Right forelimb (tissue), 1 donor: Measurements from ENCODE around the gene C16orf92.

Source experiments
- DNase-seq: peaks from one replicate; pipeline ENCODE4 v3.0.0-alpha.2; 2018

Gene C16orf92

DNA sequence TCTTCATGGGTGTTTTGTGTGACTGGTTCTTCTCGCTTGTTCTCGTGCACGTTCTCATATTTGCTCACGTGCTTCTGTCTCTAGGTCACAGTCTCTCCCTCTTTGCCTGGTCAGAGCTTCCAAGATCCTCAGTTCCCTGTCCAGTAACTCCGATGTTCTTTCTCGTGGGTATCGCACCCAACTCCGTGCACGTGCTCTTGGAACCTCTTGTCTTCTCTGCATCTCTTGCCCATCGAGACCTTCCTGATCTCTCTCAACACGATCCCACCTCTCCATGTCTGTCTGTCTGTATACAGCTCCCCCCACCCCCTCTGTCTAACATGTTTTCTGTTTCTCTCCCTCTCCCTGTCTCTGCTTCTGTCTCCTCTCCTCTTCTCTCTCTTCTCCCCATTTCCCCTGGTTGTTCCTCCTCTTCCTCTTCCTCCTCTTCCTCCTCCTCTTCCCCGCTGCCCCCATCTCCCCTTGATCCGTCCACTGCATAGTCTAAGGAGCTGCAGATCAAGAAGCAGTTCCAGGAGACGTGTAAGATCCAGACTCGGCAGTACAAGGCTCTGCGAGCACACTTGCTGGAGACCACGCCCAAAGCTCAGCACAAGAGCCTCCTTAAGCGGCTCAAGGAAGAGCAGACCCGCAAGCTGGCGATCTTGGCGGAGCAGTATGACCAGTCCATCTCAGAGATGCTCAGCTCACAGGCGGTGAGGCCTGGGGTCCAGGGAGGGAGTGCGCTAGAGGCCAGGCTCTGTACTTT, 33.7 kb upstream of the C16orf92 start:
- DNase-seq: no peak

- no peak for DNase-seq
Measured at GRCh38 chr16:29990034-29990433, 33.0 kb upstream of the C16orf92 start.

DNA sequence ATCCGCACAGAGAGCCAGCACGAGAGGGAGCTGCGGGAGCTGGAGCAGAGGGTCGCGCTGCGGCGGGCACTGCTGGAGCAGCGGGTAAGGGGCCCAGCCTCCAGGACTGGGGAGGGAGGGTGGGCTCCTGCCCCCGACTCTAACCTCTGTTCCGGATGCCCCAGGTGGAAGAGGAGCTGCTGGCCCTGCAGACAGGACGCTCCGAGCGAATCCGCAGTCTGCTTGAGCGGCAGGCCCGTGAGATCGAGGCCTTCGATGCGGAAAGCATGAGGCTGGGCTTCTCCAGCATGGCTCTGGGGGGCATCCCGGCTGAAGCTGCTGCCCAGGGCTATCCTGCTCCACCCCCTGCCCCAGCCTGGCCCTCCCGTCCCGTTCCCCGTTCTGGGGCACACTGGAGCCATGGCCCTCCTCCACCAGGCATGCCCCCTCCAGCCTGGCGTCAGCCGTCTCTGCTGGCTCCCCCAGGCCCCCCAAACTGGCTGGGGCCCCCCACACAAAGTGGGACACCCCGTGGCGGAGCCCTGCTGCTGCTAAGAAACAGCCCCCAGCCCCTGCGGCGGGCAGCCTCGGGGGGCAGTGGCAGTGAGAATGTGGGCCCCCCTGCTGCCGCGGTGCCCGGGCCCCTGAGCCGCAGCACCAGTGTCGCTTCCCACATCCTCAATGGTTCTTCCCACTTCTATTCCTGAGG, 32.0 kb upstream of the C16orf92 start:
- no peak for DNase-seq

GRCh38 chr16:29991571-29991904, 31.5 kb upstream of the C16orf92 start:
- no peak for DNase-seq

GRCh38 chr16:29992344-29992967, 30.5 kb upstream of the C16orf92 start:
- no peak for DNase-seq

- no peak for DNase-seq
Measured at GRCh38 chr16:29993191-29993902, 29.7 kb upstream of the C16orf92 start.

DNA sequence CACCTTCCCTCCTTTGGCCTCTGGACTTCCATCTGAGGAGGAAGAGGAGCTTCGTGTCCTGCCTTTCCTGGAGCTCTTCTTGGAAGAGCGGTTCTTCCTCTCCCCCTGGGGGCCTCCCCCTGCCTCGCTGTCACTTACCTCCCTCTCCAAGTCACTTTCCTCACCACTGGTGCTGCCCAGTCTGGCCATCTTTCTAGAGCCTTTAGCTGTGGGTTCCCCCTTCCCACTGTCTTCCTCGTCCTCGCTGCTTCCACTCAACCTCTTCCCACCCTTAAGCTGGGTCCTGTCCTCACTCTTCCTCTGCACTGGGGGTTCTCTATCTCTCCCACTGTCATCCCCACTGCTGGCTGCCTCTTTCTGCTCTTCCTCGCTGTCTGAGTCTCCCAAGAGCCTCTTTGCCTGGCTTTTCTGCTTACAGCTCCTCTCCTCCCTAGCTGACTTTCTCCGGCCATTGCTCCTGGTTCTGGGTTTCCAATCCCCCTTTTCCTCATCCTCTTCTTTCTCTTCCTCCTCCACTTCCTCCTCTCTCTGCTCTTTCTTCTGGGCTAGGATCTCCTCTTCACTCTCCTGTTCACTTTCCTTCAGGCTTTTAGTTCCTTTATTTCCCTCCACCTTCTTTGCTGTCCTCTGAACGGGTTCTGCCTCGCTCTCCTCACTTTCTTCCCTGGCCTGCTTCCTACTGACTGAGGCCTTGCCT, 28.9 kb upstream of the C16orf92 start:
- DNase-seq: no peak

GRCh38 chr16:29994600-29995323, 28.2 kb upstream of the C16orf92 start:
- DNase-seq: no peak

DNA sequence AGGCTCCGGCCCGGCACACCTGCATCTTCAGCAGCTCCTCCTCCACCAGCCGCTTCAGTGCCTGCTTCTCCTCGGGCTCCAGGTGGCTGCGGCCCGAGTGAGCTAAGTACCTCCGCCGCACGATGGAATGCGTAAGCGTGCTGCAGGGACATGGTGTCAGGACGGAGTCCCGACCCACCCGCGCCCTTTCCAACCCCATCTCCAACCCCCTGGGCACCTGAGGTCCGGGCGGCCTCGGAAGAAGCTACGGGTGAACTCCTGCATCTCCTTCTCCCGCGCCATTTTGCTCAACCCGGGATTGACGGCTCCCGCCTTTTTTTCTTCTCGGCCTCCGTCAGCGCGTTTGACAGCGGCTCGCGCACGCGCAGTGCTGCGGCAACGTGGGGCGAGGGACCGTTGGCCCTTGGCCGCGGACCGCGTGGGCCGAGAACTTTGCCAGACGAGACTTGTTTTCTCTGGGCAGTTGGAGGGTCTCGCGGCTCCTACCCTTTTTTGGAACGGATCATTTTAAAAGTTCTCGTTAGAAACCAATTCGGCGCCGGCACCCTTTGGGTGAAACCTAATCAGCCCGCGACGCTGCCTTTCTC, 27.6 kb upstream of the C16orf92 start, which contains the start of gene HIRIP3:
HIRIP3 (minus strand) TSS at position 294 of the 587 bp plus-strand sequence; CDS start at position 282, 12 bp downstream.
- DNase-seq: peak; percentile 93

DNA sequence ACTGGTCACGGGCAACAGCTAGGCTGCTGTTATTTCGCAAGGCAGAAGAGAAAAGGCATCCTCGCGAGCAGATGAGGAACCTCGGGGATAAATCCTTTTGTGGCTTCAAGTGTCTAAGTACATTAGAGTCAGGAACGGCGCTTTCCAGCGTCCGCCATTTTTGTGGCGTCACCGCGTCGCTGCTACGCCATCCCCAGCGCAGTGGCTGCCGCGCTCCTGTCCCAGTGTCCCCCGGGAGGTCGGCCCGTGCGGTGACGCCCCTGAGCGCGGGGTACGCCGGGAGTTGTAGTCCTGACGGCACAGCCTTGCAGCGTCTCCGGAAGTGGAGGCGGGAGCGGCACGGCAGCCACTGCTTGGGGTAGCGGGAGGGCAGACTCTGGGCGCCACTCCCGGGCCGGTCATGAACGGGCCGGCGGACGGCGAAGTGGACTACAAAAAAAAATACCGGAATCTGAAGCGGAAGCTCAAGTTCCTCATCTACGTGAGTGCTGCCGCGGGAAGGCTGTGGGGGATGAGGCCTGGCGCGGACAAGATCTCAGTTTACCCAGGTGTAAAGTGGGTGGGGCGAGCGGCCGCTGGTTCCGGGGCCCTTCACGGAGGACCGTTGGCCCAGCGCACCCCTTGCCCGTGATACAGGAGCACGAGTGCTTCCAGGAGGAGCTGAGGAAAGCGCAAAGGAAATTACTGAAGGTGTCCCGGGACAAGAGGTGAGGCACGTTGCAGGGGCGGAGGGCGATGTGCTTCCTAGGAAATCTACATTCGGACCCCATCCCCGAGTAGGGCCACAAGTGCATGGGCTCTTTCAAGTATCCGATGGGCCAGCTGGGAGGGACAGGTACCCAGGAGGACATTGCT, 26.9 kb upstream of the C16orf92 start, which contains the start of gene INO80E:
INO80E (plus strand) TSS at position 331 of the 855 bp plus-strand sequence; CDS start at position 401, 70 bp downstream.
- peak; percentile 99 for DNase-seq

DNA sequence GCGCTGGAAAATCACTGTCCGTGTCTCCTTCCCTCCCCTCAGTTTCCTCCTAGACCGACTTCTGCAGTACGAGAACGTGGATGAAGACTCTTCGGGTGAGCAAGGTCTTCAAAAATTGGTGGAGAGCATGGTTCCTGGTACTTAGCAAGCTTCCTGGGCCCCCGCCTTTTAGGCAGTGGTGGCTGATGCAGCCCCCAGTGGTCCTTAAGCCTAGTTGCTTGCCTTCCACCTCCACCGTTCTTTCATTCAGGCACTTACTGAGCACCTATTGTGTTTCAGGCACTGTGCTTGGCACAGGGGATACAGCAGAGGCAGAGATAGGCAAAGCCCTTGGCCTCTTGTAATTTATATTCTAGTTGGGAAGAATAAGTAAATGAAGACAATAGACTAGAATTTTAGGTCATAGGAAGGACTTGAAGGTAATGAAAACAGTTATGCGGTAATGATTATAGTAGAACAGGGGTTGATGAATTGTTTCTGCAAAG, 26.2 kb upstream of the C16orf92 start:
- no peak for DNase-seq

GRCh38 chr16:29999605-30000004, 23.4 kb upstream of the C16orf92 start:
- no peak for DNase-seq

DNA sequence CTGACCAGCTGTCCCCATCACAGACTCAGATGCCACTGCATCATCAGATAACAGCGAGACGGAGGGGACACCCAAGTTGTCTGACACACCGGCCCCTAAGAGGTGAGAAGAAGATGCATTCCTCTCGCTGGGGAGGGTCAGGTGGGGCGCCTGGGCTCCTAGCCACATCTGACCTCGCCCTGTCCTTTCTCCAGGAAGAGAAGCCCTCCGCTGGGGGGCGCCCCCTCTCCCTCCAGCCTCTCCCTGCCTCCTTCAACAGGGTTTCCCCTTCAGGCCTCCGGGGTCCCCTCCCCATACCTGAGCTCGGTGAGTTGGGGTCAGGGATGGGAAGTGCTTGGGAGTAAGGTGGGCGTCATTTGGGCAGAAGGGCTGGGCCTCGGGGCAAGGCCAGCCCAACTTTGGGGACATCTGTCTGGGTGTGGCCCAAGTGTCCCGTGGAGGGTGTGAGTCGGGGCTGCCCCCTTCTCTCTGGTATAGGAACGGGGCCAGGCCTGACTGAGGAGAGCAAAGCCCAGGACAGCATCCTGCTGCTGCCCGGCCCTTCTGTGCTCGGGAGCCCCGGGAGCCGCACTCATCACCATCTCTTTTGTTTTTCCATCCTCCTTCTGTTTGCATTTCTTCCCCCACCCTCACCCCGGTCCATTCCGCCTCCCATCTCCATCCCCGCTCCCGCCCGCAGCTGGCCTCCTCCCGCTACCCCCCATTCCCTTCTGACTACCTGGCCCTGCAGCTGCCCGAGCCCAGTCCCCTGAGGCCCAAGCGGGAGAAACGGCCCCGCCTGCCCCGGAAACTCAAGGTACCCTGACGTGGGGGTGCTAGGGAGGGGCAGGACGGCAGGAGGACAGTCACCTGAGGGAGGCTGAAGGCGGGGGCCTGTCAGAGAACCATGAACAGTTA, 22.0 kb upstream of the C16orf92 start:
- no peak for DNase-seq

GRCh38 chr16:30002614-30003346, 20.2 kb upstream of the C16orf92 start:
- no peak for DNase-seq

GRCh38 chr16:30003670-30004423, 19.2 kb upstream of the C16orf92 start:
- DNase-seq: no peak

DNA sequence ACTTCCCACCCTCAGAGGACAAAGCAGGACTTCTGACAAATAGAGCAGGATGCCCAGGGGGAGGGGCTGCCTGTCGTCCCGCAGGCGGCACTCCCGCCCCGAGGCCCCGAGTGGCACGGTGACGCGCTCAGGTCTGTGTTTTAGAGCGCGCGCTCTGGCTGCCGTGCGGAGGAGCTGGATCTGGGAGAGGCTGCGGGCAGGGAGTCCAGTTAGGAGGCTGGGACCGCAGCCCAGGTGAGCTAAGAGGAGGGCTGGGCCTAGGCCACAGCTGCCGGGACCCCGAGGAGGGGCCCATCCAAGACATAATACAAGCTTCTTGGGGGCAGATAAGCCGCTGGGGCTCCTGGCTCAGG, 18.6 kb upstream of the C16orf92 start:
- no peak for DNase-seq

- DNase-seq: no peak
Measured at GRCh38 chr16:30004811-30005242, 18.2 kb upstream of the C16orf92 start.
